GM06990 (cell line): ENCODE measurements around the gene BBS12.

Source experiments
- DNase-seq: peaks from one replicate; pipeline ENCODE4 v3.0.0-alpha.2; 2011; ENCODE audit not compliant: insufficient read length; ENCODE audit errors: extremely low read depth
- H3K27me3 ChIP-seq: replicated peaks from 2 replicates; pipeline ENCODE4 v1.6.0; 2011; ENCODE audit warnings: low read length; ENCODE audit not compliant: control insufficient read depth, insufficient read depth
- H3K36me3 ChIP-seq: 2 replicates; pipeline ENCODE4 v1.5.1; 2011; ENCODE audit warnings: low read length; ENCODE audit not compliant: control insufficient read depth, insufficient read depth
- H3K4me3 ChIP-seq: replicated peaks from 2 replicates; pipeline ENCODE4 v1.5.1; 2011; ENCODE audit warnings: low read depth, mild to moderate bottlenecking, control low read depth, low read length
- CTCF ChIP-seq: IDR thresholded peaks from 2 replicates; pipeline ENCODE4 v1.5.1; 2011; ENCODE audit warnings: low read length, control low read depth, mild to moderate bottlenecking, inconsistent platforms; ENCODE audit not compliant: insufficient read depth, poor library complexity, severe bottlenecking

Gene BBS12

GRCh38 chr4:122701965-122702364, 30.5 kb upstream of the BBS12 start:
- no peak for DNase-seq
- Histone ChIP-seq H3K27me3 (no peaks in the 10 kb centered on the region), H3K36me3 (no peaks in the 10 kb centered on the region), H3K4me3 (no peak overlapping the region)
- no peak for TF ChIP-seq CTCF

GRCh38 chr4:122702939-122703338, 29.6 kb upstream of the BBS12 start:
- no peak for TF ChIP-seq CTCF
- no peak overlapping the region for H3K4me3 ChIP-seq
- no peaks in the 10 kb centered on the region for H3K27me3 ChIP-seq
- DNase-seq: no peak
- H3K36me3 ChIP-seq: no peaks in the 10 kb centered on the region

- no peaks in the 10 kb centered on the region for H3K36me3 ChIP-seq
- no peak for TF ChIP-seq CTCF
- no peak overlapping the region for H3K4me3 ChIP-seq
- no peaks in the 10 kb centered on the region for H3K27me3 ChIP-seq
- no peak for DNase-seq
Measured at GRCh38 chr4:122703868-122704267, 28.6 kb upstream of the BBS12 start.

GRCh38 chr4:122705009-122705408, 27.5 kb upstream of the BBS12 start:
- DNase-seq: peak; percentile 37
- Histone ChIP-seq H3K27me3 (no peaks in the 10 kb centered on the region), H3K4me3 (no peak overlapping the region), H3K36me3 (no peaks in the 10 kb centered on the region)
- no peak for TF ChIP-seq CTCF

- Histone ChIP-seq H3K4me3 (no peak overlapping the region), H3K36me3 (no peaks in the 10 kb centered on the region), H3K27me3 (no peaks in the 10 kb centered on the region)
- DNase-seq: no peak
- no peak for TF ChIP-seq CTCF
Measured at GRCh38 chr4:122705547-122706117, 26.9 kb upstream of the BBS12 start.

- DNase-seq: no peak
- Histone ChIP-seq H3K27me3 (no peaks in the 10 kb centered on the region), H3K4me3 (no peak overlapping the region), H3K36me3 (no peaks in the 10 kb centered on the region)
- TF ChIP-seq CTCF: no peak
Measured at GRCh38 chr4:122706511-122706910, 26.0 kb upstream of the BBS12 start.
